ENCODE data around the gene TMCO4.

- TF ChIP-seq GLIS3 (CRISPR knock-in tag; IDR thresholded peaks at IDR 0.05) = no peak
- no peak for TF ChIP-seq ARNTL (CRISPR knock-in tag; IDR thresholded peaks at IDR 0.05; ENCODE audit: borderline replicate concordance, low read depth)
- no peak for TF ChIP-seq SNAI2 (CRISPR knock-in tag; IDR thresholded peaks at IDR 0.05)
- TF ChIP-seq RARB (CRISPR knock-in tag; IDR thresholded peaks at IDR 0.05) = no peak
- TF ChIP-seq ZFP30 (CRISPR knock-in tag; IDR thresholded peaks at IDR 0.05) = no peak
- TF ChIP-seq, protein P1, sequence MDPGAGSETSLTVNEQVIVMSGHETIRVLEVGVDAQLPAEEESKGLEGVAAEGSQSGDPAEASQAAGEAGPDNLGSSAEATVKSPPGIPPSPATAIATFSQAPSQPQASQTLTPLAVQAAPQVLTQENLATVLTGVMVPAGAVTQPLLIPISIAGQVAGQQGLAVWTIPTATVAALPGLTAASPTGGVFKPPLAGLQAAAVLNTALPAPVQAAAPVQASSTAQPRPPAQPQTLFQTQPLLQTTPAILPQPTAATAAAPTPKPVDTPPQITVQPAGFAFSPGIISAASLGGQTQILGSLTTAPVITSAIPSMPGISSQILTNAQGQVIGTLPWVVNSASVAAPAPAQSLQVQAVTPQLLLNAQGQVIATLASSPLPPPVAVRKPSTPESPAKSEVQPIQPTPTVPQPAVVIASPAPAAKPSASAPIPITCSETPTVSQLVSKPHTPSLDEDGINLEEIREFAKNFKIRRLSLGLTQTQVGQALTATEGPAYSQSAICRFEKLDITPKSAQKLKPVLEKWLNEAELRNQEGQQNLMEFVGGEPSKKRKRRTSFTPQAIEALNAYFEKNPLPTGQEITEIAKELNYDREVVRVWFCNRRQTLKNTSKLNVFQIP (CRISPR knock-in tag; IDR thresholded peaks at IDR 0.05; ENCODE audit: borderline replicate concordance, low read depth) = no peak
- TF ChIP-seq ZNF70 (CRISPR knock-in tag; IDR thresholded peaks at IDR 0.05) = no peak
- TF ChIP-seq TOX (CRISPR knock-in tag; IDR thresholded peaks at IDR 0.05; ENCODE audit: borderline replicate concordance) = no peak
- TF ChIP-seq, protein P2, sequence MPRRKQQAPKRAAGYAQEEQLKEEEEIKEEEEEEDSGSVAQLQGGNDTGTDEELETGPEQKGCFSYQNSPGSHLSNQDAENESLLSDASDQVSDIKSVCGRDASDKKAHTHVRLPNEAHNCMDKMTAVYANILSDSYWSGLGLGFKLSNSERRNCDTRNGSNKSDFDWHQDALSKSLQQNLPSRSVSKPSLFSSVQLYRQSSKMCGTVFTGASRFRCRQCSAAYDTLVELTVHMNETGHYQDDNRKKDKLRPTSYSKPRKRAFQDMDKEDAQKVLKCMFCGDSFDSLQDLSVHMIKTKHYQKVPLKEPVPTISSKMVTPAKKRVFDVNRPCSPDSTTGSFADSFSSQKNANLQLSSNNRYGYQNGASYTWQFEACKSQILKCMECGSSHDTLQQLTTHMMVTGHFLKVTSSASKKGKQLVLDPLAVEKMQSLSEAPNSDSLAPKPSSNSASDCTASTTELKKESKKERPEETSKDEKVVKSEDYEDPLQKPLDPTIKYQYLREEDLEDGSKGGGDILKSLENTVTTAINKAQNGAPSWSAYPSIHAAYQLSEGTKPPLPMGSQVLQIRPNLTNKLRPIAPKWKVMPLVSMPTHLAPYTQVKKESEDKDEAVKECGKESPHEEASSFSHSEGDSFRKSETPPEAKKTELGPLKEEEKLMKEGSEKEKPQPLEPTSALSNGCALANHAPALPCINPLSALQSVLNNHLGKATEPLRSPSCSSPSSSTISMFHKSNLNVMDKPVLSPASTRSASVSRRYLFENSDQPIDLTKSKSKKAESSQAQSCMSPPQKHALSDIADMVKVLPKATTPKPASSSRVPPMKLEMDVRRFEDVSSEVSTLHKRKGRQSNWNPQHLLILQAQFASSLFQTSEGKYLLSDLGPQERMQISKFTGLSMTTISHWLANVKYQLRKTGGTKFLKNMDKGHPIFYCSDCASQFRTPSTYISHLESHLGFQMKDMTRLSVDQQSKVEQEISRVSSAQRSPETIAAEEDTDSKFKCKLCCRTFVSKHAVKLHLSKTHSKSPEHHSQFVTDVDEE (CRISPR knock-in tag; IDR thresholded peaks at IDR 0.05) = no peak
- TF ChIP-seq OSR1 (CRISPR knock-in tag; IDR thresholded peaks at IDR 0.05) = no peak
- TF ChIP-seq CSDC2 (CRISPR knock-in tag; IDR thresholded peaks at IDR 0.05) = no peak
These were observed 28.4 kb downstream of the TMCO4 start for GRCh38 chr1:19771350-19771749.
